MCF 10A (cell line): ENCODE data around the gene HEMK1. TPM values are rescaled to one million over a fixed set of nuclear protein-coding genes. Genes with fewer than 3 reads are reported as not detected.

Experiments used
- BruUV-seq: library from RNA; stranded (reverse); fragments of 400-500 nt; replicated peaks from 2 replicates; lab custom pipeline; 2021; lab: Mats Ljungman, UMichigan
- CTCF ChIA-PET: fragments of 300-600 bp; sonication (Branson Sonifier 250); formaldehyde crosslinking; extraction: SDS; loops from one replicate; lab custom pipeline; 2021; ENCODE audit warnings: antibody characterized with exemption, inconsistent platforms; lab: Yijun Ruan, JAX
- POLR2A ChIA-PET: fragments of 300-600, 350-650 bp; sonication (Branson Sonifier 250); formaldehyde crosslinking; extraction: SDS; loops from one replicate; lab custom pipeline; 2020; ENCODE audit warnings: antibody characterized with exemption, inconsistent platforms; lab: Yijun Ruan, JAX
- DNase-seq: peaks from one replicate; pipeline ENCODE4 v3.0.0-alpha.2; 2018; ENCODE audit not compliant: unreplicated experiment
- H3K27ac Mint-ChIP-seq: one replicate; pipeline ENCODE4 v1.8.0; 2022; ENCODE audit warnings: mild to moderate bottlenecking, low read depth, mixed read lengths; ENCODE audit not compliant: unreplicated experiment
- H3K27me3 Mint-ChIP-seq: one replicate; pipeline ENCODE4 v1.8.0; 2022; ENCODE audit warnings: mixed read lengths; ENCODE audit not compliant: insufficient read depth, unreplicated experiment
- H3K36me3 Mint-ChIP-seq: one replicate; pipeline ENCODE4 v1.8.0; 2022; ENCODE audit warnings: mild to moderate bottlenecking, moderate library complexity, mixed read lengths; ENCODE audit not compliant: insufficient read depth, unreplicated experiment
- H3K4me1 Mint-ChIP-seq: one replicate; pipeline ENCODE4 v1.8.0; 2022; ENCODE audit warnings: mixed read lengths; ENCODE audit not compliant: insufficient read depth, unreplicated experiment
- H3K4me3 Mint-ChIP-seq: one replicate; pipeline ENCODE4 v1.8.0; 2022; ENCODE audit warnings: mild to moderate bottlenecking, moderate library complexity, mixed read lengths; ENCODE audit not compliant: unreplicated experiment
- H3K9me3 Mint-ChIP-seq: one replicate; pipeline ENCODE4 v1.8.0; 2022; ENCODE audit warnings: mixed read lengths; ENCODE audit not compliant: unreplicated experiment
- CTCF ChIP-seq: fragments of 200-600 bp; IDR thresholded peaks from one replicate; pipeline ENCODE4 v1.8.0; 2022; ENCODE audit warnings: antibody characterized with exemption, mild to moderate bottlenecking; ENCODE audit not compliant: unreplicated experiment
- intact Hi-C: fragments of 100-400 bp; cut with micrococcal nuclease; formaldehyde crosslinking; loops from 2 replicates; pipeline ENCODE4 v1.14.1; 2022
- total RNA-seq: library from RNA; stranded (reverse); gene quantifications from 2 replicates; pipeline ENCODE4 v1.2.3, GENCODE V29; 2022

Gene HEMK1
- total RNA-seq, 1 experiment from 2014 or later, result 19.9 TPM

GRCh38 chr3:50627407-50628051 lies 58.2 kb downstream of the HEMK1 start:
- BruUV-seq, result no TSS peak
- peak overlapping the region; percentile 73 for H3K27ac Mint-ChIP-seq
- no peaks in the 10 kb centered on the region for H3K27me3 Mint-ChIP-seq
- H3K36me3 Mint-ChIP-seq, result peaks cover 19% of the 10 kb centered on the region
- peak; percentile 32 for TF ChIP-seq CTCF
- POLR2A ChIA-PET, result interaction anchor here (0.8 to 2.5 kb wide), 2 partner anchors 9 to 11 kb away, joined by 3 to 7 read pairs; partner anchors contain the start of gene MAPKAPK3
- peaks cover 30% of the 10 kb centered on the region for H3K4me1 Mint-ChIP-seq
- no peaks in the 10 kb centered on the region for H3K9me3 Mint-ChIP-seq
- CTCF ChIA-PET, result interaction anchor here (0.7 to 7.7 kb wide), 11 partner anchors 9 to 745 kb away, joined by 3 to 61 read pairs (median 3); partner anchors contain the start of gene MAPKAPK3
- H3K4me3 Mint-ChIP-seq, result no peak overlapping the region
- intact Hi-C loops, result no loop called here
- DNase-seq, result peak; percentile 78

- ChIA-PET POLR2A (interaction anchor here (0.8 to 2.5 kb wide), 2 partner anchors 12 to 1031 kb away, joined by 3 to 7 read pairs; partner anchors contain the start of gene MAPKAPK3), CTCF (interaction anchor here (0.8 to 7.7 kb wide), 7 partner anchors 14 to 761 kb away, joined by 3 to 61 read pairs (median 3); partner anchors contain the start of gene MAPKAPK3)
- intact Hi-C loops, result no loop called here
- no peaks in the 10 kb centered on the region for H3K9me3 Mint-ChIP-seq
- H3K27ac Mint-ChIP-seq, result no peak overlapping the region
- H3K36me3 Mint-ChIP-seq, result peaks cover 19% of the 10 kb centered on the region
- H3K4me1 Mint-ChIP-seq, result peaks cover 34% of the 10 kb centered on the region
- H3K27me3 Mint-ChIP-seq, result no peaks in the 10 kb centered on the region
- DNase-seq, result no peak
- TF ChIP-seq CTCF, result no peak
- BruUV-seq, result no TSS peak
- H3K4me3 Mint-ChIP-seq, result no peak overlapping the region
These were observed 59.3 kb downstream of the HEMK1 start for GRCh38 chr3:50628601-50629000.

DNA sequence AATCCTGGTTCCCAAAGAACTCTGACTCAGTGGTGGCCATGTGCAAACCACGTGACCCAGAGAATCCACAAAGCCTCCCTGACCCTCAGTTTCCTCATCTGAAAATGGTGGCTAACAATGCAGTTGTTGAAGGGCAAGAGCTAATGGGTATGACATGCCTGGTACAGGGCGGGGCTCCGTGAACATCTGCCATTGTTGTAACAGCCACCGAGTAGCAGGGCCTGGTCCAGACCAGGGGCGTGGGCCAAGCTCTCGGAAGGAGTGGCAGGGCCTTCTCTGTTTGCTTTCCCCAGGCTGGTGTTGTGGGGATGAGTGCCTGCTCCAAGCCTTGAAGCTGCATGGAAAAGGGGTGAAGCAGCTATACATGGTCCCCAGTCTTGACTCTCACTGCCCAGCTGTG lies 61.1 kb downstream of the HEMK1 start:
- H3K27me3 Mint-ChIP-seq, result no peaks in the 10 kb centered on the region
- no peak for TF ChIP-seq CTCF
- intact Hi-C loops, result no loop called here
- peaks cover 21% of the 10 kb centered on the region for H3K36me3 Mint-ChIP-seq
- no TSS peak for BruUV-seq
- CTCF ChIA-PET, result interaction anchor here (1.4 to 7.7 kb wide), 2 partner anchors 16 to 81 kb away, joined by 4 to 61 read pairs; partner anchors contain the start of gene MAPKAPK3
- no peak overlapping the region for H3K27ac Mint-ChIP-seq
- H3K9me3 Mint-ChIP-seq, result no peaks in the 10 kb centered on the region
- no peak overlapping the region for H3K4me3 Mint-ChIP-seq
- POLR2A ChIA-PET, result no interaction called here
- H3K4me1 Mint-ChIP-seq, result peaks cover 25% of the 10 kb centered on the region
- DNase-seq, result no peak

DNA sequence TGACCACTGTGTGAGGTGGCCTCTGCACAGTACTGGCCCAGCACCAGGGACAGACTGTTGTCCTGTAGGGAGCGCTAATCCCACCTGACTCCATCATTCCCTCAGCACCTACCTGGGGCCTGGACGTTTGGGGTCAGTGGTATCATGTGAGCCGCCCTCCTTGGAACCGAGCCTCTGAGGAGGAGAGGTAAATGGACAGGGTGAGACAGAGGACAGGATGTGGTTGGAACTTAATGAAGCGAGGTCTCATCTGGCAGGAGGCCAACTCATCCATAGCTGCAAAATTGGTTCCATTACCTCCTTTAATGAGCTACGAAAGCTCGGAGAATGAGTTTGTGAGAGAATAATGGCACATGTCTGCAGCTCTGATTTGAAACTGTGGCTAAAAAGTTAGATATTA lies 61.6 kb downstream of the HEMK1 start:
- peaks cover 21% of the 10 kb centered on the region for H3K36me3 Mint-ChIP-seq
- H3K4me3 Mint-ChIP-seq, result no peak overlapping the region
- H3K4me1 Mint-ChIP-seq, result peaks cover 25% of the 10 kb centered on the region
- no peak for DNase-seq
- intact Hi-C loops, result no loop called here
- no peak for TF ChIP-seq CTCF
- H3K27ac Mint-ChIP-seq, result no peak overlapping the region
- BruUV-seq, result no TSS peak
- ChIA-PET POLR2A (no interaction called here), CTCF (interaction anchor here (0.6 to 7.7 kb wide), 2 partner anchors 16 to 321 kb away, joined by 3 to 61 read pairs; partner anchors contain the start of gene MAPKAPK3)
- no peaks in the 10 kb centered on the region for H3K9me3 Mint-ChIP-seq
- H3K27me3 Mint-ChIP-seq, result no peaks in the 10 kb centered on the region
